Coronary artery (tissue), 2 donors: ENCODE data around the gene PINK1.
A peak's percentile ranks its signal among the peaks of the same experiment; 100 is the strongest.

Experiments used
- DNase-seq: peaks from one replicate; pipeline ENCODE4 v3.0.0-alpha.2; 2017; ENCODE audit warnings: low spot score
- H3K27ac ChIP-seq, 2 donors: fragments of 200-600 bp; sonication (generic); one replicate each; pipeline ENCODE4 v1.5.1; 2016 to 2019
- H3K4me3 ChIP-seq: fragments of 200-600 bp; sonication (generic); 2 replicates; pipeline ENCODE4 v1.5.1; 2016; ENCODE audit warnings: mild to moderate bottlenecking, moderate library complexity
- CTCF ChIP-seq: fragments of 200-600 bp; sonication (generic); IDR thresholded peaks from one replicate; pipeline ENCODE4 v1.5.1; 2019; ENCODE audit warnings: antibody characterized with exemption

The PINK1 gene

GRCh38 chr1:20660363-20660762 is 27.1 kb downstream of the PINK1 start:
- TF ChIP-seq CTCF, result no peak
- peak overlapping the region; percentile 97 for H3K4me3 ChIP-seq
- DNase-seq, result no peak
- no peak overlapping the region for H3K27ac ChIP-seq

- no peak for TF ChIP-seq CTCF
- Histone ChIP-seq H3K4me3 (peak overlapping the region; percentile 97), H3K27ac (peak overlapping the region in 1 of 2 donors; percentile 93)
- no peak for DNase-seq
Measured at GRCh38 chr1:20660847-20661206, 27.6 kb downstream of the PINK1 start.

- no peak for TF ChIP-seq CTCF
- peak within 1 kb of the TSS; percentile 97 for H3K4me3 ChIP-seq
- DNase-seq, result peak; percentile 98
- peak within 1 kb of the TSS; percentile 78 to 93 for H3K27ac ChIP-seq
Measured at GRCh38 chr1:20661207-20662109, 28.2 kb downstream of the PINK1 start, which contains the start of gene DDOST. DDOST (minus strand) TSS chr1:20661369; CDS start chr1:20661350, 19 bp downstream.

GRCh38 chr1:20662110-20662475 is 28.8 kb downstream of the PINK1 start:
- H3K27ac ChIP-seq, result peak overlapping the region; percentile 78 to 93

GRCh38 chr1:20663365-20663764 is 30.1 kb downstream of the PINK1 start:
- no peak for DNase-seq
- Histone ChIP-seq H3K4me3 (no peak overlapping the region), H3K27ac (no peak overlapping the region)
- TF ChIP-seq CTCF, result no peak

More at GRCh38 chr1:20662110-20662475, 28.8 kb downstream of the PINK1 start:
- TF ChIP-seq CTCF, result no peak
- peak overlapping the region; percentile 97 for H3K4me3 ChIP-seq
- no peak for DNase-seq

GRCh38 chr1:20663969-20664715 is 30.9 kb downstream of the PINK1 start:
- Histone ChIP-seq H3K27ac (no peak overlapping the region), H3K4me3 (no peak overlapping the region)
- TF ChIP-seq CTCF, result no peak
- DNase-seq, result no peak
